Thyroid gland (tissue), 4 donors: Measurements from ENCODE around the gene GGTA1. TPM values are rescaled to one million over a fixed set of nuclear protein-coding genes. Genes with fewer than 3 reads are reported as not detected.
A peak's percentile ranks its signal among the peaks of the same experiment; 100 is the strongest.

Experiments
- DNase-seq, 2 donors: peaks; one replicate each; pipeline ENCODE4 v3.0.0-alpha.2; 2019
- H3K27ac ChIP-seq, 3 donors: fragments of 200-600 bp; sonication (generic); 1 replicate in 2 of 3; 2 replicates in 1 of 3; pipeline ENCODE4 v1.5.1; 2016 to 2019; ENCODE audit warnings: mild to moderate bottlenecking in 1 of 3, moderate library complexity in 1 of 3
- H3K27me3 ChIP-seq: fragments of 200-600 bp; sonication (generic); one replicate; pipeline ENCODE4 v1.5.1; 2019
- H3K36me3 ChIP-seq, 2 donors: fragments of 200-600 bp; sonication (generic); one replicate each; pipeline ENCODE4 v1.5.1; 2016 to 2019
- H3K4me1 ChIP-seq, 2 donors: fragments of 200-600 bp; sonication (generic); one replicate each; pipeline ENCODE4 v1.5.1; 2017 to 2019
- H3K4me3 ChIP-seq, 3 donors: fragments of 200-600 bp; sonication (generic); replicated peaks in 1 of 3; 1 replicate in 2 of 3; 2 replicates in 1 of 3; pipeline ENCODE4 v1.5.1; 2016; ENCODE audit warnings: mild to moderate bottlenecking in 1 of 3
- H3K9me3 ChIP-seq: fragments of 200-600 bp; sonication (generic); one replicate; pipeline ENCODE4 v1.5.1; 2017
- POLR2A ChIP-seq, 2 donors: fragments of 450-650 bp; IDR thresholded peaks; one replicate each; pipeline ENCODE4 v1.6.1; 2017; ENCODE audit warnings: antibody characterized with exemption in 2 of 2, mild to moderate bottlenecking in 2 of 2, moderate library complexity in 1 of 2
- WGBS, 2 donors: methylation state at CpG; one replicate each; pipeline ENCODE4 v1.1.5; 2017; 5-methylcytosine and 5-hydroxymethylcytosine counted together
- intact Hi-C: fragments of 100-400 bp; cut with DNase I; formaldehyde crosslinking; loops from one replicate; pipeline ENCODE4 v1.15.1; 2023
- total RNA-seq, 4 donors: library from RNA; depleted of rRNA; stranded (reverse); fragments of >200 nt; gene quantifications; one replicate each; pipeline ENCODE4 v1.2.3, GENCODE V29; 2016
- TF ChIP-seq, protein P1 (sequence below), 6 experiments: fragments of 200-600 bp in 3 of 6; fragments of 450-650 bp in 3 of 6; sonication (generic) in 3 of 6; IDR thresholded peaks; one replicate each; pipeline ENCODE4 v1.5.1; 2016 to 2019; ENCODE audit warnings: antibody characterized with exemption in 6 of 6, mild to moderate bottlenecking in 2 of 6, inconsistent platforms in 1 of 6, moderate library complexity in 1 of 6

Gene GGTA1
- total RNA-seq, 4 donors from 2014 or later: 5.5 to 18.4 (median 7.9) TPM

DNA sequence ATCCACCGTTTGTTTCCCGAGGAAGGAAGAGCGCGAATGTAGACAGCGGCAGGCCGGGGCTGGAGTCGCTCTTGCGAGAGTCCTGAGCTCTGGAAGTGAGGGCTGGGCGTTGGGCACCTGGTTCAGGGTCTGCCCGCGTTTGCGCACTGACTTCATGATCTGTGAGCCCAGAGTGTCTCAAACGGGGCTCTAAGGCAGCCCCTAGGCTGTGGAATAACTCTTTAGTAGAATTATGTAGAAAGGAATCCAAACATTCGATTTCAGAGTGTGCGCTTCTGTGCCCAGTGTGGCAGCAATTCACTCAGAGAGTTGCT lies 478 bp upstream of the GGTA1 start:
- H3K4me3 ChIP-seq: peak overlapping the region in 1 of 3 donors; percentile 37
- intact Hi-C loops: no loop called here

DNA sequence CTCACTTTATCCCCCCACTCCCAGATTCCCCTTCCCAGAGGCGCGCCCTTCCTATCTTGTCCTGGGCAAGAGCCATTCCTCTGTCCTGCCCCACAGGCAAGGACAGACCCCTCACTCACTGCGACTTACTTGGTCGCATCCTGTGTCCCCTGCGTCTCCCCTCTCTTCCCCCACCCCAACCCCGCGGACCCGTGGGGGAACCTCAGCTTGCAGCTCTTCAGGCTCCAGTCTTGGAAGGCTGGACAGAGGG lies 542 bp downstream of the GGTA1 start:
- Histone ChIP-seq H3K4me1 (peaks cover 17 to 26% of the 10 kb centered on the region in 2 donors), H3K9me3 (no peaks in the 10 kb centered on the region), H3K36me3 (no peaks in the 10 kb centered on the region), H3K27me3 (no peaks in the 10 kb centered on the region), H3K4me3 (peak overlapping the region; percentile 18 to 37 (median 34)), H3K27ac (peak overlapping the region; percentile 18 to 58 (median 19))
- 1 to 2% methylated on average over 8 of the region's 8 CpGs for WGBS, 2 donors
- intact Hi-C loops: no loop called here
- DNase-seq: no peak
- TF ChIP-seq, protein P1, sequence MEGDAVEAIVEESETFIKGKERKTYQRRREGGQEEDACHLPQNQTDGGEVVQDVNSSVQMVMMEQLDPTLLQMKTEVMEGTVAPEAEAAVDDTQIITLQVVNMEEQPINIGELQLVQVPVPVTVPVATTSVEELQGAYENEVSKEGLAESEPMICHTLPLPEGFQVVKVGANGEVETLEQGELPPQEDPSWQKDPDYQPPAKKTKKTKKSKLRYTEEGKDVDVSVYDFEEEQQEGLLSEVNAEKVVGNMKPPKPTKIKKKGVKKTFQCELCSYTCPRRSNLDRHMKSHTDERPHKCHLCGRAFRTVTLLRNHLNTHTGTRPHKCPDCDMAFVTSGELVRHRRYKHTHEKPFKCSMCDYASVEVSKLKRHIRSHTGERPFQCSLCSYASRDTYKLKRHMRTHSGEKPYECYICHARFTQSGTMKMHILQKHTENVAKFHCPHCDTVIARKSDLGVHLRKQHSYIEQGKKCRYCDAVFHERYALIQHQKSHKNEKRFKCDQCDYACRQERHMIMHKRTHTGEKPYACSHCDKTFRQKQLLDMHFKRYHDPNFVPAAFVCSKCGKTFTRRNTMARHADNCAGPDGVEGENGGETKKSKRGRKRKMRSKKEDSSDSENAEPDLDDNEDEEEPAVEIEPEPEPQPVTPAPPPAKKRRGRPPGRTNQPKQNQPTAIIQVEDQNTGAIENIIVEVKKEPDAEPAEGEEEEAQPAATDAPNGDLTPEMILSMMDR (IDR thresholded peaks at IDR 0.05): no peak

More for the DNA sequence above, 478 bp upstream of the GGTA1 start:
- peak overlapping the region; percentile 18 to 58 (median 19) for H3K27ac ChIP-seq
- no peaks in the 10 kb centered on the region for H3K36me3 ChIP-seq
- peaks cover 17 to 26% of the 10 kb centered on the region in 2 donors for H3K4me1 ChIP-seq
- no peaks in the 10 kb centered on the region for H3K27me3 ChIP-seq
- DNase-seq: no peak
- no peak for TF ChIP-seq POLR2A (IDR thresholded peaks at IDR 0.05)
- TF ChIP-seq, protein P1 (IDR thresholded peaks at IDR 0.05): no peak
- WGBS, 2 donors: 8 to 63% methylated on average over 2 to 15 of the region's 15 CpGs
- no peaks in the 10 kb centered on the region for H3K9me3 ChIP-seq

DNA sequence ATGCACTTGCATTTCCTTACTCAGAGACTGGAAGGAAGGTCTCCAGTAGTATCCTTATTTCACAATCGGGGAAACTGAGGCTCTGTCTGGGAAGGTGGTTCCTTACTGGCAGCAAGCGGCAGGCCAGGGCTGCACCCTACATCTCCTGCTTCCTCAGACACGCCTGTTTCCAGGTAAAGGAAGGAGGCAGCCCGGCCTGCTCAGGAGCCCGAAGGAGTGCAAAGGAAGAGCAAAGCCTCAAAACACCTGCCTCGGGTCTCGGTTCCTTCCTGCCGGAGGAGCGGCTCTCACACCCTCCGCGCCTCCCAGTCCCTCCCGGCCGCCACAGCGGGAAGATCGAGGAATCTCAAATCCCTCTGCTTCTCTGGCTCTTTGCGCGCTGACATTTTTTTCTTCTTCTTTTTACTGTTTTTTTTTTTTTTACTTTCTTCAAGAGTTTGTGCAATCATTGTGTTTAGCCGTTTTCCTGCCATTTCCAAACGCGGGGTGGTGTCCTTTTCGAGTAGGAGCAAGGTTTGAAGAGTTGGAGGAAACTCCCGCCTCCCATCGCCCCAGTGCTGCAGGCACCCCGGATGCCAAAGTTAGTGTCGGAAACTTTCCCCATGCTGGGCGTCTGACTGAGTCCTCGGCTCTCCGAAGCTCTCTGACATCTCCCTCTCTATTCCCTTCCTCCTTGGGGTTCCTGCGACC lies 1.0 kb downstream of the GGTA1 start:
- peak; percentile 20 to 27 for DNase-seq
- peak overlapping the region in 2 of 3 donors; percentile 19 to 58 for H3K27ac ChIP-seq
- H3K9me3 ChIP-seq: no peaks in the 10 kb centered on the region
- no peaks in the 10 kb centered on the region for H3K36me3 ChIP-seq
- peak overlapping the region in 2 of 3 donors; percentile 34 to 37 for H3K4me3 ChIP-seq
- 2% methylated on average over 29 of the region's 29 CpGs for WGBS, 2 donors
- TF ChIP-seq, protein P1 (IDR thresholded peaks at IDR 0.05): peak in 1 of 6 experiments; percentile 16
- TF ChIP-seq POLR2A (IDR thresholded peaks at IDR 0.05): no peak
- intact Hi-C loops: no loop called here
- H3K27me3 ChIP-seq: no peaks in the 10 kb centered on the region
- peaks cover 17 to 26% of the 10 kb centered on the region in 2 donors for H3K4me1 ChIP-seq

DNA sequence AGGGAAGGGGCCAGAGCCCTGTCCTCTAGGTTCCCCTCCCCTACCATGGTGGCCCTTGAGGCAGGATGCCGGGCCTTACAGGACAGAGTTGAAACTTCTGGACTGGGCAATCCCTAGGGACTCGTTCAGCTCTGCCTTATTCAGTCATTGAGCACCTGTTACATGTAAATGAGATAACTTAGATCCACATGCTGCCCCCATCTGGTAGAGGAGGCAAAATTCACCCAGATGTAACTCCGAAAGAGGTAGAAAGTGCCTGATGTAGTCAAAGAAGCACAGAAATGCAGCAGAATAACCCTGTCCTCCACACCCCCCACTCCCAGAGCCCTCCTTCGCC lies 1.5 kb downstream of the GGTA1 start:
- Histone ChIP-seq H3K9me3 (no peaks in the 10 kb centered on the region), H3K36me3 (no peaks in the 10 kb centered on the region), H3K4me3 (peak overlapping the region in 1 of 3 donors; percentile 37), H3K27ac (no peak overlapping the region), H3K27me3 (no peaks in the 10 kb centered on the region), H3K4me1 (peaks cover 17 to 26% of the 10 kb centered on the region in 2 donors)
- DNase-seq: peak; percentile 52 to 64
- intact Hi-C loops: no loop called here
- 2 to 5% methylated on average over 4 of the region's 4 CpGs for WGBS, 2 donors
- TF ChIP-seq, protein P1 (IDR thresholded peaks at IDR 0.05): peak; percentile 18 to 67 (median 47)
- no peak for TF ChIP-seq POLR2A (IDR thresholded peaks at IDR 0.05)

DNA sequence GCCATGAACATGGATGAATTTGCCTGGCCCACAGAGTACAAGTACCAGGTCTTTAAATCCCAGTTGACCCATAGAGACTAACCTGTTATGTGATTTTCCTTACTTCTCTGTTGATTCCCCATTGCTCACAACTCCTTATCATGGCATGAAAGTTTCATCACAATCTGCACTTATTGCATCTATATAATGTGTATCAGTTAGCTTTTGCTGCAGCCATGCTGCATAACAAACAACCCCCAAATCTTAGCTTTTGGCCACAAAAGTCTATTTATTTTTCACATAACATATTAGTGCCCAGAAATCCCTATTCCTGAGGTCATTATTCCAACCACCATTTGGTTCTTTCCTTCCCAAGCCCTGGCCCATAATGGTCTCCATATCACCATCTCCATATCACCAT lies 3.7 kb downstream of the GGTA1 start:
- Histone ChIP-seq H3K4me1 (peaks cover 17 to 26% of the 10 kb centered on the region in 2 donors), H3K27me3 (no peaks in the 10 kb centered on the region), H3K4me3 (no peak overlapping the region), H3K27ac (no peak overlapping the region), H3K36me3 (no peaks in the 10 kb centered on the region), H3K9me3 (no peaks in the 10 kb centered on the region)
- intact Hi-C loops: no loop called here
- DNase-seq: no peak
- TF ChIP-seq, protein P1 (IDR thresholded peaks at IDR 0.05): no peak
- no peak for TF ChIP-seq POLR2A (IDR thresholded peaks at IDR 0.05)
